Ascending aorta (tissue), 2 donors: ENCODE measurements around the gene TBC1D8. TPM values are rescaled to one million over a fixed set of nuclear protein-coding genes. Genes with fewer than 3 reads are reported as not detected.
A peak's percentile ranks its signal among the peaks of the same experiment; 100 is the strongest.
"Not testable (repeated sequence)": the region's sequence is repeated elsewhere in the genome, so short reads cannot be mapped to it uniquely, and the experiment has no call there.

Experiments used
- DNase-seq, 2 donors: peaks; one replicate each; pipeline ENCODE4 v3.0.0-alpha.2; 2019; ENCODE audit warnings: low spot score in 2 of 2
- H3K27ac ChIP-seq, 2 donors: fragments of 200-600 bp; sonication (generic); one replicate each; pipeline ENCODE4 v1.5.1; 2016 to 2017; ENCODE audit warnings: mild to moderate bottlenecking in 1 of 2
- H3K27me3 ChIP-seq: fragments of 200-600 bp; sonication (generic); one replicate; pipeline ENCODE4 v1.5.1; 2017
- H3K36me3 ChIP-seq, 2 donors: fragments of 200-600 bp; sonication (generic); one replicate each; pipeline ENCODE4 v1.5.1; 2016
- H3K4me1 ChIP-seq, 2 donors: fragments of 200-600 bp; sonication (generic); one replicate each; pipeline ENCODE4 v1.5.1; 2016 to 2017; ENCODE audit warnings: mild to moderate bottlenecking in 1 of 2
- H3K4me3 ChIP-seq, 2 donors: fragments of 200-600 bp; sonication (generic); one replicate each; pipeline ENCODE4 v1.5.1; 2016 to 2017; ENCODE audit warnings: mild to moderate bottlenecking in 1 of 2
- H3K9me3 ChIP-seq, 2 donors: fragments of 200-600 bp; sonication (generic); one replicate each; pipeline ENCODE4 v1.5.1; 2016
- intact Hi-C: fragments of 100-400 bp; cut with DNase I; formaldehyde crosslinking; loops from one replicate; pipeline ENCODE4 v1.15.1; 2023
- total RNA-seq: library from RNA; depleted of rRNA; stranded (reverse); fragments of >200 nt; gene quantifications from one replicate; pipeline ENCODE4 v1.1.0, GENCODE V29; 2016
- TF ChIP-seq, protein P1 (sequence below), 3 experiments: fragments of 200-600 bp in 2 of 3; fragments of 450-650 bp in 1 of 3; sonication (generic) in 2 of 3; IDR thresholded peaks; one replicate each; pipeline ENCODE4 v1.5.1; 2016 to 2019; ENCODE audit warnings: antibody characterized with exemption in 3 of 3, mild to moderate bottlenecking in 1 of 3, moderate library complexity in 1 of 3

TBC1D8 gene
- total RNA-seq, 1 donor from 2014 or later, result 17.8 TPM

DNA sequence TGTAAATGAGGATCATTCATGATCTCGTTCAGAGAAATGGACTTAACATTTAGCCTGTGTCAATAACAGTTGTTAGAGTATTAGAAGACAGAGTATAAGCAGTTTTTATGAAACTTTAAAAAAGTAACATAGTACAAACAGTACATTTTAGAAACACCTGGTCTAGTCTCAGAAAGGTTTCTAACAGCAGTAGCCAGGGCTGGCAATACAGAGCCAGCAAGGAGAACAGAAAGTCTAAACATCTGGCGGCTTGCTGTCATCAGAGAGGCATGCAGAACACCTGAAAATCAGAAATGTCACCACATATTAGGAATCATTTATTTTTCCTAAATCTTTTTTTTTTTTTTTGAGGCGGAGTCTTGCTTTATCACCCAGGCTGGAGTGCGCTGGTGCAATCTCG lies 99.0 kb downstream of the TBC1D8 start:
- no peak for DNase-seq
- TF ChIP-seq, protein P1, sequence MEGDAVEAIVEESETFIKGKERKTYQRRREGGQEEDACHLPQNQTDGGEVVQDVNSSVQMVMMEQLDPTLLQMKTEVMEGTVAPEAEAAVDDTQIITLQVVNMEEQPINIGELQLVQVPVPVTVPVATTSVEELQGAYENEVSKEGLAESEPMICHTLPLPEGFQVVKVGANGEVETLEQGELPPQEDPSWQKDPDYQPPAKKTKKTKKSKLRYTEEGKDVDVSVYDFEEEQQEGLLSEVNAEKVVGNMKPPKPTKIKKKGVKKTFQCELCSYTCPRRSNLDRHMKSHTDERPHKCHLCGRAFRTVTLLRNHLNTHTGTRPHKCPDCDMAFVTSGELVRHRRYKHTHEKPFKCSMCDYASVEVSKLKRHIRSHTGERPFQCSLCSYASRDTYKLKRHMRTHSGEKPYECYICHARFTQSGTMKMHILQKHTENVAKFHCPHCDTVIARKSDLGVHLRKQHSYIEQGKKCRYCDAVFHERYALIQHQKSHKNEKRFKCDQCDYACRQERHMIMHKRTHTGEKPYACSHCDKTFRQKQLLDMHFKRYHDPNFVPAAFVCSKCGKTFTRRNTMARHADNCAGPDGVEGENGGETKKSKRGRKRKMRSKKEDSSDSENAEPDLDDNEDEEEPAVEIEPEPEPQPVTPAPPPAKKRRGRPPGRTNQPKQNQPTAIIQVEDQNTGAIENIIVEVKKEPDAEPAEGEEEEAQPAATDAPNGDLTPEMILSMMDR (IDR thresholded peaks at IDR 0.05), result no peak
- H3K9me3 ChIP-seq, result no peaks in the 10 kb centered on the region
- no peaks in the 10 kb centered on the region for H3K4me1 ChIP-seq
- H3K27me3 ChIP-seq, result no peaks in the 10 kb centered on the region
- peaks cover 5 to 42% of the 10 kb centered on the region in 2 donors for H3K36me3 ChIP-seq
- H3K27ac ChIP-seq, result no peak overlapping the region
- H3K4me3 ChIP-seq, result no peak overlapping the region
- intact Hi-C loops, result no loop called here

DNA sequence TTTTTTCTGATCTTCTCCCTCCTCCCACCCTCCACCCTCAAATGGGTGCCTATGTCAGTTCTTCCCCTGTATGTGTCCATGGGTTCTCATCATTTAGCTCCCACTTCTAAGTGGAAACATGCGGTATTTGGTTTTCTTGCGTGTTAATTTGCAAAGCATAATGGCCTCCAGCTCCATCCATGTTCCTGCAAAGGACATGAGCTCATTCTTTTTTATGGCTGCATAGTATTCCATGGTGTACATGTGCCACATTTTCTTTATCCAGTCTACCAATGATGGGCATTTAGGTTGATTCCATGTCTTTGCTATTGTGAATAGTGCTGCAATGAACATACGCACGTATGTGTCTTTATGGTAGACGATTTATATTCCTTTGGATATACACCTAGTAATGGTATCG lies 100.3 kb downstream of the TBC1D8 start:
- H3K4me1 ChIP-seq, intact Hi-C loops, H3K27me3 ChIP-seq, H3K4me3 ChIP-seq, H3K9me3 ChIP-seq, DNase-seq, H3K27ac ChIP-seq: not testable (repeated sequence)
- peaks cover 5 to 36% of the 10 kb centered on the region in 2 donors for H3K36me3 ChIP-seq

DNA sequence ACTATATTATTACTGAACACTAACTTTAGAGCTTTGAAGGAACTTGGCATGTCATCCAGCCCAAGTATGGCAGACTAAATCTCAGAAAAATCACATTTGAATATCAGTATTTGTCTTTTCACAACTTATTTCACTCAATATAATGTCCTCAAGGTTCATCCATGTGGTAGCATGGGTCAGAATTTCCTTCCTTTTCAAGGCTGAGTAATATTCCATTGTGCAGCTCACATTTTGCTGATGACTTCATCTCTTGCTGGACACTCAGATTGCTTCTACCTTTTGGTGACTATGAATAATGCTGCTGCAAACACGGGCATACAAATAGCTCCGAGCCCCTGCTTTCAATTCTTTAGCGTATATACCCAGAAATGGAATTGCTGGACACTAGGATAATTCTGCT lies 102.4 kb downstream of the TBC1D8 start:
- H3K9me3 ChIP-seq, result no peaks in the 10 kb centered on the region
- H3K4me3 ChIP-seq, result no peak overlapping the region
- TF ChIP-seq, protein P1 (IDR thresholded peaks at IDR 0.05), result no peak
- H3K36me3 ChIP-seq, result peaks cover 5 to 30% of the 10 kb centered on the region in 2 donors
- no peaks in the 10 kb centered on the region for H3K4me1 ChIP-seq
- DNase-seq, result no peak
- no peak overlapping the region for H3K27ac ChIP-seq
- H3K27me3 ChIP-seq, result no peaks in the 10 kb centered on the region
- intact Hi-C loops, result no loop called here

DNA sequence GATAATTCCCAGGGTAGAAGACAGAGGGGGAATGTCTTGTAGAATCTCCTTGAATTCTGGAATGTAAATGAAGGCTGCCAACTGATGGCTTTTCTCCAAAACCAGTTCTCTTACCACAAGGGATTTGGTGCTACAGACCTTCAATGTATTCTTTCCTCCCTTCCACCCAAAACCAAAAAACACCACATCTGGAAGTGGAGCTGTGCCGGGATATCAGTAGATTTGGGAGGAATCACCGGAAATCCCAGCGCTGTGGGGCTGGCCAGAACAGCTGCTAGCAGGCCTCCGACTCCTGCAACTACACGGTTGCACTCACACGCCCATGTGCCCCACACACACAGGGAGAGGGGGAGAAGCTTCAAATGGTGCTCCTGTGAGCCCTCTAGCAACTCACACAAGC lies 103.4 kb downstream of the TBC1D8 start:
- Histone ChIP-seq H3K4me3 (no peak overlapping the region), H3K9me3 (no peaks in the 10 kb centered on the region), H3K27me3 (no peaks in the 10 kb centered on the region), H3K36me3 (peaks cover 2 to 23% of the 10 kb centered on the region in 2 donors), H3K27ac (no peak overlapping the region), H3K4me1 (no peaks in the 10 kb centered on the region)
- intact Hi-C loops, result no loop called here
- DNase-seq, result peak in 1 of 2 donors; percentile 44
- TF ChIP-seq, protein P1 (IDR thresholded peaks at IDR 0.05), result no peak

DNA sequence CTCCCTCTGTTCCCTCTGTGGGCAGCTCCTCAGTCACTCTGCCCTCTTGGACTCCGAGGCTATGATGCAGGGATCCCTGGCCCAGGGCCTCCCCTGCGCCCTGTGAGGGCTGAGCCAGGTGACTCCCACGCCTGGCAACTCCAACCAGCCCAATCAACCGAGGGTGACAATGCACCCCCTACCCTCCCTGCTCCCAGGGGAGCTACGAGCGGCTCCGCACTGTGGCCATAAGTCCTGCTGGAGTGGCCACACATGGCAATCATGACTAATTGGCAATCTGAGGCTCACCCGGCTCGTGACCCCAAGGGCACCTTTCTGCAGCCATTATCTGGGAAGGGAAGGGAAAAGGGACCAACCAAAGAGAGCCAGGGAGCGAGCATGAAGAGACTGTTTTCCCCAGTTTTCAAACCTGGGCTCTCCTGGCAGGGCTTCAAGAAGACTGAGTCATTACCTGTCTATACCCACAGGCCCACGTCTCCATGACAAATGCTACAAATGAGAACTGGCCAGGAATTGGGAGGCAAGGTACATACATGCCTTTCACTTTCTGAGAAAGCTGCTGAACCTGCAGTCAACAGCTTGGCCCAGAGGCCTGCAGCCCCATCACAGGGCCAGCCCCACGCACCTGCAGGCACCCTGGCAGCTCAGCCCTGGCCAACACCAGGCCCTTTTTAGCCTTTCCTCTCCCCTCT lies 104.0 kb downstream of the TBC1D8 start:
- TF ChIP-seq, protein P1 (IDR thresholded peaks at IDR 0.05), result no peak
- Histone ChIP-seq H3K4me3 (no peak overlapping the region), H3K27ac (no peak overlapping the region), H3K9me3 (no peaks in the 10 kb centered on the region), H3K4me1 (no peaks in the 10 kb centered on the region), H3K36me3 (peaks cover 2 to 23% of the 10 kb centered on the region in 2 donors), H3K27me3 (no peaks in the 10 kb centered on the region)
- DNase-seq, result peak in 1 of 2 donors; percentile 50
- intact Hi-C loops, result no loop called here

DNA sequence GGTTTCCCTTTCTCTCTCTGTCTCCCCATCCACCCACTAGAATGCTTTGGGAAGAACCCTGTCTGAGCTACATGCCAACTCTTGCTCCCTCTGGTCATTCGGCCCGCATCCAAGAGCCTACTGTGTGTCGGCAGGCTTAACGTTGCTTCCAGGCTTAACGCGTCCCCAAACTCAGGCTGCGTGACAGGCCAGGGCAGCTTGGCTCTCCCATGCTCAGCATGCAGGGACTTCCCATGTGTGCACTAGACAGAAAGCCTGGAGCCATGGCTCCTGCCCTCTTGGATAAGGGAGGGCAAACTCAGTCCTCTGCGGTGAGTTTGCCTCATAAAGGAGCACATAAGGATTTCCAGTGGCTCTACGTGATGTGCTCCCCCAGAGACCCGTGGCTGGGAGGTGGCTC lies 105.9 kb downstream of the TBC1D8 start:
- no peak overlapping the region for H3K4me3 ChIP-seq
- H3K27ac ChIP-seq, result no peak overlapping the region
- H3K27me3 ChIP-seq, result no peaks in the 10 kb centered on the region
- DNase-seq, result no peak
- no peaks in the 10 kb centered on the region for H3K4me1 ChIP-seq
- no peaks in the 10 kb centered on the region for H3K9me3 ChIP-seq
- peaks cover 2 to 17% of the 10 kb centered on the region in 2 donors for H3K36me3 ChIP-seq
- TF ChIP-seq, protein P1 (IDR thresholded peaks at IDR 0.05), result no peak
- intact Hi-C loops, result no loop called here
